Measurements from ENCODE around the gene AP1G2.

Gene AP1G2

GRCh38 chr14:23520899-23521533 lies 46.6 kb downstream of the AP1G2 start:
- no peak for DNase-seq (ENCODE audit: low read depth in 2 of 2)

DNA sequence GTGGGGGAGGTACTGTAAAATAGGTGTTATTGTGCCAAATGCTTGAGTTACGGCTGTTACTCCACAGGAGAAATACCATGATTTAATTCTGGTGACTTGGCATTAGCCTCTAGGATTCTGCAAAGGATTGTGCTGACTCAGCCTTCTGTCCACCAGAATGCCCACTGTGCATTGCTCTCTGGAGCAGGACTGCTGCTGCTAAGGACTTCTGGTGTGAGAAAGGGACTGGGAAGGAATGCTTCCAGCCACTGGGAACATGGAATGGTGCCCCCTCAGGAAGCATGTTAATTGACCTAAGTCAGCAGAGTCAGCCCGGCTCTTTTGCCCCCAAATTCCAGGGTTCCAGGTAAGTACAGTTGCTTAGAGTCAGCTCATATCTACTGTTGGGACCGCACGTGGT lies 48.9 kb downstream of the AP1G2 start:
- DNase-seq (ENCODE audit: low read depth in 2 of 2) = no peak

DNA sequence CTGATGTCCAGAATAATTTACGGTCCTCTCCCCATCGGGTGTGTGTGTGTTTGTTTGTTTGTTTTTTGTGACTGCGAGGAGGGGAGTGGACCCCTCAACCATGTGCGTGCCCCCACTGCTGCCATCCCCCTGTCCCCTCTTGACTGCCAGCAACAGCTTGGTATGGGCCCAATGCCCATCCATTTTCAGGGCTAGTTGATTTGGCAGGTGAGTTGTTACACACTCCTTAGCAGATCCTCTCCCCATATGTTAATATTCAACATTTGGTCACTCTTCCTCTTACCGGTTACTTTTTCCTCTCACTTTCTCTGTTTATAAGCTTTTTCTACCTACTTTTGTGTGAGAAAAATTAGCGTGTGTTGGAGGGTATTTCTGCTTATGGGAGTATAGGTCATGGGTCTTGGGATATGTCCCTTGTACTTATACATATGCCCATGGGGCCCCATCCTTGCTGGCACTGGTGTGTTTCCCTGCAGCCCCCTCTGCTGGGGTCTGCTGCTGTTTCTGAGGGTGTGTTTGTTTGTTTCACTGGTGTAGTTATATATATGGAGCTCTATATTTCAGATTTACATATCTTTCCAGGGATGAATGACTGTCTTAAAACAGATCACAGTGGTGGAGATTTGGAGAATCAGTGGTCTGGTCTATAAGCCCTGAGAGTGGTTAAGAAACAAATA lies 49.8 kb downstream of the AP1G2 start:
- DNase-seq (ENCODE audit: low read depth in 2 of 2) = no peak

DNA sequence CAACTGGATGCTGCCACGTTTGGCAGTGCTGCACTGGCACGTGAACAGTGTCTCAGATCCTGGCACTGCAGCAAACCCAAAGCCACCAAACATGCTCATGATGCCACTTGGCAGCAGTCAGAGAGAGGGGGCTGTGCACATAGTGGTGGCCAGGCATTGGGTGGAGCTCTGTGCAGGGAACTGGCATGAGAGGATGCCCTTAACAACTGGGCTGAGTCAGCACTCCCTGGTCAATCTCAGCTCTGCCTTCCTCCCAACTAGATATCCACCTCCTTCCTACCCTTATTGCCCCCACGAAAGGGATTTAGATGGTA lies 53.0 kb downstream of the AP1G2 start:
- DNase-seq (ENCODE audit: low read depth in 2 of 2) = no peak

DNA sequence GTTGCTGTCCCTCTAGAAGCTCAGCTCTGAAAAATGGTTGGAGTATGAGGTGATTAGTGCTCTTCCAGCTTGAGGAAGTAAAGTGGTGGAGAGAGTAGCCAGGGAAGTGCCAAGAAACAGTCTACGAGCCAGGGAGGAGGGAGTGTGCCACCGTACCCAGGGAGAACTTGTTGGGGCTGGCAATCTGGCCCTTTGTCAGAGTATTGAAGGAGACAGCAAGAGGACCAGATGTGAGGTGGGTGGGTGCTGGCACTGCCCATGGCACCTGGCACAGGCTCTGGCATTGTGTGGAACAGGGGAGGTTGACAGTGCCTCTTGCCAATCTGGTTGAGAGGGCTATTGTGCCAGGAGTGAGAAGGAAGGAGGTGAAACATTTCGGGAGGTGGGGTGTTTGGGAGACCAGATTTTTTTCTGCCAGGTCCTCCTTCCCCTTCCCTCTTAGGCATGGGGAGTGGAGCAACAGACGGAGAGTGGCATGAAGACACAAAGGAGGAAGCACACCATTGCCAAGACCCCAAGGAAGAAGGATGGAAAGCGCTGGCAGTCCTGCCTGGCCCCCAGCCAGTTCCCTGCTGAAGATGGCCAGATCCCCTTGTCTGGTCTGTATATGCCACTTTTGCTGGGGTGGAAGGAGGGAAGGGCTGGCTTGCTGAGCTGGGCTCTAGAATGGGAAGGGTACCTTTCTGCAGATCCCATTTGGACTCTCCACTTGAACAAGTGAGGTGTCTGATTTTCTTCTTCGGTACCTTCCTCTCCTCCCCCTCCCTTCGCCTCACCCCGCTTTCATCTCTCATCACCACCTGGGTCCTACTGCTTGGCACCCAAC lies 53.6 kb downstream of the AP1G2 start:
- DNase-seq (ENCODE audit: low read depth in 2 of 2) = no peak

- no peak for DNase-seq (ENCODE audit: low read depth in 2 of 2)
These were observed 54.4 kb downstream of the AP1G2 start for GRCh38 chr14:23513005-23513817.

- no peak for DNase-seq (ENCODE audit: low read depth in 2 of 2)
These were observed 55.4 kb downstream of the AP1G2 start for GRCh38 chr14:23512156-23512555.
